ENCODE data around the gene GPR37. TPM values are rescaled to one million over a fixed set of nuclear protein-coding genes. Genes with fewer than 3 reads are reported as not detected.

GPR37 gene
- polyA plus RNA-seq, 1 donor from 2014 or later = 1.4 TPM

- H3F3A ChIP-seq (ENCODE audit: insufficient read depth, low read length, poor library complexity, severe bottlenecking) = no peaks in the 10 kb centered on the region
- no peak overlapping the region for H3K4me2 ChIP-seq (ENCODE audit: low read length)
- H3K36me3 ChIP-seq (ENCODE audit: insufficient read depth, low read length) = no peaks in the 10 kb centered on the region
- H3K9ac ChIP-seq (ENCODE audit: low read length) = no peak overlapping the region
- no peak overlapping the region for H3K27ac ChIP-seq (ENCODE audit: low read length)
- TF ChIP-seq POLR2AphosphoS5 (IDR thresholded peaks at IDR 0.05) (no peak), CTCF (IDR thresholded peaks at IDR 0.05; ENCODE audit: poor library complexity, severe bottlenecking) (no peak), EP300 (conservative IDR thresholded peaks at IDR 0.05; ENCODE audit: poor library complexity, severe bottlenecking) (no peak), RAD21 (conservative IDR thresholded peaks at IDR 0.05) (no peak), SMC3 (conservative IDR thresholded peaks at IDR 0.05; ENCODE audit: poor library complexity) (no peak), TAF1 (IDR thresholded peaks at IDR 0.05; ENCODE audit: low read depth) (no peak), MXI1 (conservative IDR thresholded peaks at IDR 0.05; ENCODE audit: poor library complexity, severe bottlenecking) (no peak), REST (IDR thresholded peaks at IDR 0.05; ENCODE audit: borderline replicate concordance) (no peak), EZH2 (IDR thresholded peaks at IDR 0.05; ENCODE audit: borderline replicate concordance, insufficient read depth, low read length, poor library complexity, severe bottlenecking) (no peak)
- H3K4me3 ChIP-seq (ENCODE audit: low read length) = no peak overlapping the region
- no peaks in the 10 kb centered on the region for H3K27me3 ChIP-seq (ENCODE audit: insufficient read depth, low read depth, low read length)
- no peaks in the 10 kb centered on the region for H3K9me3 ChIP-seq (ENCODE audit: low read length)
- H4K20me1 ChIP-seq (ENCODE audit: insufficient read depth) = no peaks in the 10 kb centered on the region
- no peaks in the 10 kb centered on the region for H3K9me2 ChIP-seq (ENCODE audit: insufficient read depth, low read length)
- H2AFZ ChIP-seq (ENCODE audit: low read depth, low read length) = no peak overlapping the region
- no peaks in the 10 kb centered on the region for H3K79me2 ChIP-seq (replicated peaks; ENCODE audit: insufficient read depth, low read length)
These were observed 9.8 kb upstream of the GPR37 start for GRCh38 chr7:124775422-124775821.

- Histone ChIP-seq H3K79me2 (replicated peaks; ENCODE audit: insufficient read depth, low read length) (no peaks in the 10 kb centered on the region), H2AFZ (ENCODE audit: low read depth, low read length) (no peak overlapping the region), H3K36me3 (ENCODE audit: insufficient read depth, low read length) (no peaks in the 10 kb centered on the region), H3K9me3 (ENCODE audit: low read length) (no peaks in the 10 kb centered on the region), H3K9me2 (ENCODE audit: insufficient read depth, low read length) (no peaks in the 10 kb centered on the region), H3F3A (ENCODE audit: insufficient read depth, low read length, poor library complexity, severe bottlenecking) (no peaks in the 10 kb centered on the region), H3K27me3 (ENCODE audit: insufficient read depth, low read depth, low read length) (no peaks in the 10 kb centered on the region), H3K4me3 (ENCODE audit: low read length) (no peak overlapping the region), H3K27ac (ENCODE audit: low read length) (no peak overlapping the region), H4K20me1 (ENCODE audit: insufficient read depth) (no peaks in the 10 kb centered on the region), H3K9ac (ENCODE audit: low read length) (no peak overlapping the region), H3K4me2 (ENCODE audit: low read length) (no peak overlapping the region)
- TF ChIP-seq EZH2 (IDR thresholded peaks at IDR 0.05; ENCODE audit: borderline replicate concordance, insufficient read depth, low read length, poor library complexity, severe bottlenecking) = no peak
- TF ChIP-seq RAD21 (conservative IDR thresholded peaks at IDR 0.05) = no peak
- TF ChIP-seq EP300 (conservative IDR thresholded peaks at IDR 0.05; ENCODE audit: poor library complexity, severe bottlenecking) = no peak
- no peak for TF ChIP-seq MXI1 (conservative IDR thresholded peaks at IDR 0.05; ENCODE audit: poor library complexity, severe bottlenecking)
- no peak for TF ChIP-seq SMC3 (conservative IDR thresholded peaks at IDR 0.05; ENCODE audit: poor library complexity)
- no peak for TF ChIP-seq CTCF (IDR thresholded peaks at IDR 0.05; ENCODE audit: poor library complexity, severe bottlenecking)
- TF ChIP-seq TAF1 (IDR thresholded peaks at IDR 0.05; ENCODE audit: low read depth) = no peak
- TF ChIP-seq POLR2AphosphoS5 (IDR thresholded peaks at IDR 0.05) = no peak
- TF ChIP-seq REST (IDR thresholded peaks at IDR 0.05; ENCODE audit: borderline replicate concordance) = no peak
These were observed 8.3 kb upstream of the GPR37 start for GRCh38 chr7:124773938-124774337.
